ENCODE results near the gene TRIM36. TPM values are rescaled to one million over a fixed set of nuclear protein-coding genes. Genes with fewer than 3 reads are reported as not detected.

TRIM36 gene
- polyA plus RNA-seq, 1 donor from 2014 or later, result 122 TPM

GRCh38 chr5:115087951-115088350 lies 81.8 kb downstream of the TRIM36 start:
- Histone ChIP-seq H4K20me1 (ENCODE audit: insufficient read depth) (no peaks in the 10 kb centered on the region), H3K9me2 (ENCODE audit: insufficient read depth, low read length) (no peaks in the 10 kb centered on the region), H3K4me2 (ENCODE audit: low read length) (no peak overlapping the region), H3K27ac (ENCODE audit: low read length) (no peak overlapping the region), H3K4me3 (ENCODE audit: low read length) (no peak overlapping the region), H3K9me3 (ENCODE audit: low read length) (no peaks in the 10 kb centered on the region), H3K27me3 (ENCODE audit: insufficient read depth, low read depth, low read length) (no peaks in the 10 kb centered on the region), H3K36me3 (ENCODE audit: insufficient read depth, low read length) (no peaks in the 10 kb centered on the region), H3K79me2 (replicated peaks; ENCODE audit: insufficient read depth, low read length) (no peaks in the 10 kb centered on the region), H2AFZ (ENCODE audit: low read depth, low read length) (no peak overlapping the region), H3F3A (ENCODE audit: insufficient read depth, low read length, poor library complexity, severe bottlenecking) (no peaks in the 10 kb centered on the region), H3K9ac (ENCODE audit: low read length) (no peak overlapping the region)
- TF ChIP-seq POLR2AphosphoS5 (IDR thresholded peaks at IDR 0.05) (no peak), EP300 (conservative IDR thresholded peaks at IDR 0.05; ENCODE audit: poor library complexity, severe bottlenecking) (no peak), MXI1 (conservative IDR thresholded peaks at IDR 0.05; ENCODE audit: poor library complexity, severe bottlenecking) (no peak), RAD21 (conservative IDR thresholded peaks at IDR 0.05) (no peak), SMC3 (conservative IDR thresholded peaks at IDR 0.05; ENCODE audit: poor library complexity) (no peak), TAF1 (IDR thresholded peaks at IDR 0.05; ENCODE audit: low read depth) (no peak), CTCF (IDR thresholded peaks at IDR 0.05; ENCODE audit: poor library complexity, severe bottlenecking) (no peak), EZH2 (IDR thresholded peaks at IDR 0.05; ENCODE audit: borderline replicate concordance, insufficient read depth, low read length, poor library complexity, severe bottlenecking) (no peak), REST (IDR thresholded peaks at IDR 0.05; ENCODE audit: borderline replicate concordance) (no peak)

- Histone ChIP-seq H3K79me2 (replicated peaks; ENCODE audit: insufficient read depth, low read length) (no peaks in the 10 kb centered on the region), H3K4me3 (ENCODE audit: low read length) (no peak overlapping the region), H2AFZ (ENCODE audit: low read depth, low read length) (no peak overlapping the region), H4K20me1 (ENCODE audit: insufficient read depth) (no peaks in the 10 kb centered on the region), H3K9ac (ENCODE audit: low read length) (no peak overlapping the region), H3K27me3 (ENCODE audit: insufficient read depth, low read depth, low read length) (no peaks in the 10 kb centered on the region), H3K36me3 (ENCODE audit: insufficient read depth, low read length) (no peaks in the 10 kb centered on the region), H3K9me3 (ENCODE audit: low read length) (no peaks in the 10 kb centered on the region), H3F3A (ENCODE audit: insufficient read depth, low read length, poor library complexity, severe bottlenecking) (no peaks in the 10 kb centered on the region), H3K4me2 (ENCODE audit: low read length) (no peak overlapping the region), H3K27ac (ENCODE audit: low read length) (no peak overlapping the region), H3K9me2 (ENCODE audit: insufficient read depth, low read length) (no peaks in the 10 kb centered on the region)
- TF ChIP-seq REST (IDR thresholded peaks at IDR 0.05; ENCODE audit: borderline replicate concordance) (no peak), RAD21 (conservative IDR thresholded peaks at IDR 0.05) (no peak), EZH2 (IDR thresholded peaks at IDR 0.05; ENCODE audit: borderline replicate concordance, insufficient read depth, low read length, poor library complexity, severe bottlenecking) (no peak), TAF1 (IDR thresholded peaks at IDR 0.05; ENCODE audit: low read depth) (no peak), EP300 (conservative IDR thresholded peaks at IDR 0.05; ENCODE audit: poor library complexity, severe bottlenecking) (no peak), CTCF (IDR thresholded peaks at IDR 0.05; ENCODE audit: poor library complexity, severe bottlenecking) (no peak), MXI1 (conservative IDR thresholded peaks at IDR 0.05; ENCODE audit: poor library complexity, severe bottlenecking) (no peak), POLR2AphosphoS5 (IDR thresholded peaks at IDR 0.05) (no peak), SMC3 (conservative IDR thresholded peaks at IDR 0.05; ENCODE audit: poor library complexity) (no peak)
Observed at GRCh38 chr5:115086473-115086872, 83.2 kb downstream of the TRIM36 start.
